Body of pancreas (tissue), 4 donors: ENCODE data around the gene VCAN.

Experiments used
- POLR2A ChIP-seq, 3 donors: fragments of 450-650 bp; IDR thresholded peaks; one replicate each; pipeline ENCODE4 v1.6.1; 2016; ENCODE audit warnings: antibody characterized with exemption in 3 of 3, mild to moderate bottlenecking in 2 of 3
- TF ChIP-seq, protein P1 (sequence below), 7 experiments: fragments of 450-650 bp in 4 of 7; fragments of 200-600 bp in 3 of 7; sonication (generic) in 3 of 7; IDR thresholded peaks; one replicate each; pipeline ENCODE4 v1.5.1; 2016 to 2019; ENCODE audit warnings: antibody characterized with exemption in 7 of 7

GRCh38 chr5:83484294-83484693 is 12.8 kb downstream of the VCAN start:
- TF ChIP-seq, protein P1, sequence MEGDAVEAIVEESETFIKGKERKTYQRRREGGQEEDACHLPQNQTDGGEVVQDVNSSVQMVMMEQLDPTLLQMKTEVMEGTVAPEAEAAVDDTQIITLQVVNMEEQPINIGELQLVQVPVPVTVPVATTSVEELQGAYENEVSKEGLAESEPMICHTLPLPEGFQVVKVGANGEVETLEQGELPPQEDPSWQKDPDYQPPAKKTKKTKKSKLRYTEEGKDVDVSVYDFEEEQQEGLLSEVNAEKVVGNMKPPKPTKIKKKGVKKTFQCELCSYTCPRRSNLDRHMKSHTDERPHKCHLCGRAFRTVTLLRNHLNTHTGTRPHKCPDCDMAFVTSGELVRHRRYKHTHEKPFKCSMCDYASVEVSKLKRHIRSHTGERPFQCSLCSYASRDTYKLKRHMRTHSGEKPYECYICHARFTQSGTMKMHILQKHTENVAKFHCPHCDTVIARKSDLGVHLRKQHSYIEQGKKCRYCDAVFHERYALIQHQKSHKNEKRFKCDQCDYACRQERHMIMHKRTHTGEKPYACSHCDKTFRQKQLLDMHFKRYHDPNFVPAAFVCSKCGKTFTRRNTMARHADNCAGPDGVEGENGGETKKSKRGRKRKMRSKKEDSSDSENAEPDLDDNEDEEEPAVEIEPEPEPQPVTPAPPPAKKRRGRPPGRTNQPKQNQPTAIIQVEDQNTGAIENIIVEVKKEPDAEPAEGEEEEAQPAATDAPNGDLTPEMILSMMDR (IDR thresholded peaks at IDR 0.05): no peak
- TF ChIP-seq POLR2A (IDR thresholded peaks at IDR 0.05): no peak
